Ishikawa (cell line): ENCODE data around the gene SMIM38.

Experiments used
- EP300 ChIP-seq: IDR thresholded peaks from 2 replicates; pipeline ENCODE4 v1.6.1; 2012; ENCODE audit warnings: borderline replicate concordance
- NFIC ChIP-seq: IDR thresholded peaks from 2 replicates; pipeline ENCODE4 v1.6.1; 2012
- RAD21 ChIP-seq: IDR thresholded peaks from 2 replicates; pipeline ENCODE4 v1.6.1; 2012; ENCODE audit warnings: low read depth
- TF ChIP-seq, protein P1 (sequence below): IDR thresholded peaks from 2 replicates; pipeline ENCODE4 v1.6.1; 2012; ENCODE audit warnings: low read depth, mild to moderate bottlenecking
- TF ChIP-seq, protein P2 (sequence below): IDR thresholded peaks from 2 replicates; pipeline ENCODE4 v1.6.1; 2012

DNA sequence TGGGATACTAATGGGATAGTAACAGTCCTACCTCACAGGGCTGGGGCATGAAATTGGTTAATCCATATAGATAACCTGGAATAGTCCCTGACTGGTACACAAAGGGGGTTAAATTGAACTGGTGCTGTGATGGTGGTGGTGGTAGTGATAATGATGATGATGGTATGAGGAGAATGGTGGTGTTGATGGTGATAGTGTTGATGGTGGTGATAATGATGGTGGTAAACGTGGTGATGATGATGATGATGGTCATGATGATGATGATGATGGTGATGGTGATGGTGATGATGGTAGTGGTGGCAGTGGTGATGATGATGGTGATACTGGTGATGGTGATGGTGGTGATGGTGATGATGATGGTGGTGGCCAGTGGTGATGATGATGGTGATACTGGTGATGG is 38.7 kb downstream of the SMIM38 start:
- TF ChIP-seq EP300 (no peak), RAD21 (no peak), NFIC (no peak)
- TF ChIP-seq, protein P1, sequence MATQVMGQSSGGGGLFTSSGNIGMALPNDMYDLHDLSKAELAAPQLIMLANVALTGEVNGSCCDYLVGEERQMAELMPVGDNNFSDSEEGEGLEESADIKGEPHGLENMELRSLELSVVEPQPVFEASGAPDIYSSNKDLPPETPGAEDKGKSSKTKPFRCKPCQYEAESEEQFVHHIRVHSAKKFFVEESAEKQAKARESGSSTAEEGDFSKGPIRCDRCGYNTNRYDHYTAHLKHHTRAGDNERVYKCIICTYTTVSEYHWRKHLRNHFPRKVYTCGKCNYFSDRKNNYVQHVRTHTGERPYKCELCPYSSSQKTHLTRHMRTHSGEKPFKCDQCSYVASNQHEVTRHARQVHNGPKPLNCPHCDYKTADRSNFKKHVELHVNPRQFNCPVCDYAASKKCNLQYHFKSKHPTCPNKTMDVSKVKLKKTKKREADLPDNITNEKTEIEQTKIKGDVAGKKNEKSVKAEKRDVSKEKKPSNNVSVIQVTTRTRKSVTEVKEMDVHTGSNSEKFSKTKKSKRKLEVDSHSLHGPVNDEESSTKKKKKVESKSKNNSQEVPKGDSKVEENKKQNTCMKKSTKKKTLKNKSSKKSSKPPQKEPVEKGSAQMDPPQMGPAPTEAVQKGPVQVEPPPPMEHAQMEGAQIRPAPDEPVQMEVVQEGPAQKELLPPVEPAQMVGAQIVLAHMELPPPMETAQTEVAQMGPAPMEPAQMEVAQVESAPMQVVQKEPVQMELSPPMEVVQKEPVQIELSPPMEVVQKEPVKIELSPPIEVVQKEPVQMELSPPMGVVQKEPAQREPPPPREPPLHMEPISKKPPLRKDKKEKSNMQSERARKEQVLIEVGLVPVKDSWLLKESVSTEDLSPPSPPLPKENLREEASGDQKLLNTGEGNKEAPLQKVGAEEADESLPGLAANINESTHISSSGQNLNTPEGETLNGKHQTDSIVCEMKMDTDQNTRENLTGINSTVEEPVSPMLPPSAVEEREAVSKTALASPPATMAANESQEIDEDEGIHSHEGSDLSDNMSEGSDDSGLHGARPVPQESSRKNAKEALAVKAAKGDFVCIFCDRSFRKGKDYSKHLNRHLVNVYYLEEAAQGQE, result no peak
- TF ChIP-seq, protein P2, sequence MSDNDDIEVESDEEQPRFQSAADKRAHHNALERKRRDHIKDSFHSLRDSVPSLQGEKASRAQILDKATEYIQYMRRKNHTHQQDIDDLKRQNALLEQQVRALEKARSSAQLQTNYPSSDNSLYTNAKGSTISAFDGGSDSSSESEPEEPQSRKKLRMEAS, result no peak
